B cell (primary cell): Measurements from ENCODE around the gene LSM10. TPM values are rescaled to one million over a fixed set of nuclear protein-coding genes. Genes with fewer than 3 reads are reported as not detected.

ENCODE experiments used
- ATAC-seq: fragments of 200-7000 bp; cut with Tn5 transposase; one replicate; pipeline ENCODE4 v1.10.0; 2021; ENCODE audit warnings: low read depth, mild to moderate bottlenecking, moderate number of reproducible peaks, moderate library complexity
- CTCF ChIA-PET: fragments of 350-600 bp; sonication (Branson Sonifier 250); formaldehyde crosslinking; loops from one replicate; lab custom pipeline; 2021; ENCODE audit warnings: antibody characterized with exemption, inconsistent platforms; lab: Charles Lee
- POLR2A ChIA-PET: fragments of 350-600 bp; sonication (Branson Sonifier 250); formaldehyde crosslinking; loops from one replicate; lab custom pipeline; 2021; ENCODE audit warnings: antibody characterized with exemption; lab: Charles Lee
- DNase-seq: peaks from one replicate; pipeline ENCODE4 v3.0.0; 2013
- H2AFZ ChIP-seq: 2 replicates; pipeline ENCODE4 v1.6.1; 2012; ENCODE audit warnings: mild to moderate bottlenecking, low read depth, low read length; ENCODE audit not compliant: insufficient read depth, poor library complexity, severe bottlenecking
- H3K27ac ChIP-seq, 2 donors: 1 replicate in 1 of 2; 2 replicates in 1 of 2; pipeline ENCODE4 v1.5.1; 2012 to 2013; ENCODE audit warnings: low read length in 2 of 2, mild to moderate bottlenecking in 2 of 2, moderate library complexity in 1 of 2
- H3K27me3 ChIP-seq, 4 experiments: fragments of 200-600 bp in 1 of 4; sonication (generic) in 1 of 4; replicated peaks in 1 of 4; 1 replicate in 2 of 4; 2 replicates in 2 of 4; pipeline versions ENCODE4 v1.6.1 to v1.7.0; 2013 to 2016; ENCODE audit warnings: low read length in 3 of 4, mild to moderate bottlenecking in 2 of 4, mixed read lengths in 1 of 4, moderate library complexity in 1 of 4; ENCODE audit not compliant: insufficient read depth in 4 of 4, control insufficient read depth in 3 of 4; ENCODE audit errors: control extremely low read depth in 1 of 4
- H3K36me3 ChIP-seq, 2 experiments: replicated peaks in 1 of 2; 1 replicate in 1 of 2; 2 replicates in 1 of 2; pipeline versions ENCODE4 v1.6.1 to v1.7.1; 2013; ENCODE audit warnings: low read length in 1 of 2; ENCODE audit not compliant: insufficient read depth in 2 of 2, control insufficient read depth in 1 of 2; ENCODE audit errors: control extremely low read depth in 1 of 2, extremely low read depth in 1 of 2
- H3K4me1 ChIP-seq, 2 donors: fragments of 200-600 bp in 1 of 2; sonication (generic) in 1 of 2; 1 replicate in 1 of 2; 2 replicates in 1 of 2; pipeline versions ENCODE4 v1.5.1 to v1.6.1; 2013 to 2017; ENCODE audit warnings: low read length in 2 of 2; ENCODE audit not compliant: control insufficient read depth in 2 of 2, insufficient read depth in 2 of 2
- H3K4me2 ChIP-seq: replicated peaks from 2 replicates; pipeline ENCODE3; 2012; ENCODE audit warnings: mild to moderate bottlenecking, low read depth, low read length; ENCODE audit not compliant: poor library complexity, severe bottlenecking
- H3K4me3 ChIP-seq, 5 experiments: fragments of 200-600 bp in 1 of 5; sonication (generic) in 1 of 5; 1 replicate in 3 of 5; 2 replicates in 2 of 5; pipeline versions ENCODE4 v1.5.1 to v1.7.0; 2011 to 2016; ENCODE audit warnings: low read length in 4 of 5, mild to moderate bottlenecking in 4 of 5, low read depth in 2 of 5, control low read depth in 1 of 5, moderate library complexity in 1 of 5; ENCODE audit not compliant: insufficient read depth in 1 of 5; ENCODE audit errors: control extremely low read depth in 1 of 5, extremely low read depth in 1 of 5
- H3K79me2 ChIP-seq: fragments of 200-600 bp; sonication (generic); one replicate; pipeline ENCODE4 v1.6.0; 2016; ENCODE audit warnings: low read length; ENCODE audit not compliant: control insufficient read depth, insufficient read depth
- H3K9ac ChIP-seq: fragments of 200-600 bp; sonication (generic); 2 replicates; pipeline ENCODE4 v1.6.1; 2017; ENCODE audit warnings: mild to moderate bottlenecking, low read length, moderate library complexity
- H3K9me3 ChIP-seq, 3 donors: one replicate each; pipeline versions ENCODE4 v1.6.1 to v1.7.1; 2013; ENCODE audit warnings: low read length in 2 of 3; ENCODE audit not compliant: control insufficient read depth in 2 of 3, insufficient read depth in 1 of 3; ENCODE audit errors: control extremely low read depth in 1 of 3
- H4K20me1 ChIP-seq: 2 replicates; pipeline ENCODE4 v1.6.0; 2012; ENCODE audit warnings: mild to moderate bottlenecking, low read length; ENCODE audit not compliant: insufficient read depth, control insufficient read depth, poor library complexity, severe bottlenecking
- H3K27ac Mint-ChIP-seq: one replicate; pipeline ENCODE4 v1.8.0; 2021; ENCODE audit warnings: mixed read lengths
- H3K27me3 Mint-ChIP-seq: one replicate; pipeline ENCODE4 v1.8.0; 2021; ENCODE audit warnings: mixed read lengths
- H3K4me1 Mint-ChIP-seq: one replicate; pipeline ENCODE4 v1.8.0; 2021; ENCODE audit warnings: mixed read lengths
- H3K4me3 Mint-ChIP-seq: one replicate; pipeline ENCODE4 v1.8.0; 2021; ENCODE audit warnings: mixed read lengths
- H3K9me3 Mint-ChIP-seq: one replicate; pipeline ENCODE4 v1.8.0; 2022; ENCODE audit warnings: mixed read lengths; ENCODE audit not compliant: insufficient read depth
- EZH2 ChIP-seq: IDR thresholded peaks from 2 replicates; pipeline ENCODE4 v1.6.1; 2012; ENCODE audit warnings: borderline replicate concordance, low read depth, mild to moderate bottlenecking, moderate library complexity, low read length; ENCODE audit not compliant: insufficient read depth, poor library complexity, severe bottlenecking
- WGBS: methylation state at CpG from one replicate; pipeline ENCODE4 v1.1.5; 2013; ENCODE audit warnings: missing lambda C conversion rate; ENCODE audit not compliant: insufficient coverage; 5-methylcytosine and 5-hydroxymethylcytosine counted together
- intact Hi-C: fragments of 100-400 bp; cut with micrococcal nuclease; formaldehyde crosslinking; loops from one replicate; pipeline ENCODE4 v1.10.0; 2022
- polyA plus RNA-seq: library from polyadenylated mRNA; depleted of rRNA; stranded (reverse); fragments of >200 nt; gene quantifications from 2 replicates; pipeline ENCODE4 v1.2.3, GENCODE V29; 2012
- total RNA-seq, 2 donors: library from RNA; stranded (reverse); fragments of 120-200 nt in 1 of 2; gene quantifications; 1 replicate in 1 of 2; 2 replicates in 1 of 2; pipeline versions ENCODE4 v1.2.3 to v1.2.4, GENCODE V29; 2013 to 2022
- TF ChIP-seq, protein P1 (sequence below): fragments of 200-600 bp; IDR thresholded peaks from one replicate; pipeline ENCODE4 v1.8.0; 2022; ENCODE audit warnings: antibody characterized with exemption, mild to moderate bottlenecking

The LSM10 gene
- total and polyA plus RNA-seq, 2 donors (not counting 1 experiment from before 2014, with no cell fraction given): 73.5 to 136 TPM

GRCh38 chr1:36369061-36369861 lies 28.4 kb downstream of the LSM10 start:
- Mint-ChIP-seq H3K4me1 (peaks cover 76% of the 10 kb centered on the region), H3K9me3 (no peaks in the 10 kb centered on the region), H3K27me3 (no peaks in the 10 kb centered on the region), H3K27ac (peak overlapping the region; percentile 83), H3K4me3 (peak overlapping the region; percentile 16)
- no peak overlapping the region for H2AFZ ChIP-seq
- ATAC-seq (peak; percentile 63), DNase-seq (peak; percentile 89)
- intact Hi-C loops: loop anchor here (1.0 to 5.0 kb wide), 5 partner anchors 26 to 62 kb away; partner anchors contain the start of genes EVA1B, LSM10 and SH3D21
- POLR2A ChIA-PET: interaction anchor here (1.0 to 1.1 kb wide), 2 partner anchors 21 to 145 kb away, joined by 3 to 4 read pairs; partner anchors contain the start of gene THRAP3
- H3K27me3 ChIP-seq: no peaks in the 10 kb centered on the region
- TF ChIP-seq, protein P1, sequence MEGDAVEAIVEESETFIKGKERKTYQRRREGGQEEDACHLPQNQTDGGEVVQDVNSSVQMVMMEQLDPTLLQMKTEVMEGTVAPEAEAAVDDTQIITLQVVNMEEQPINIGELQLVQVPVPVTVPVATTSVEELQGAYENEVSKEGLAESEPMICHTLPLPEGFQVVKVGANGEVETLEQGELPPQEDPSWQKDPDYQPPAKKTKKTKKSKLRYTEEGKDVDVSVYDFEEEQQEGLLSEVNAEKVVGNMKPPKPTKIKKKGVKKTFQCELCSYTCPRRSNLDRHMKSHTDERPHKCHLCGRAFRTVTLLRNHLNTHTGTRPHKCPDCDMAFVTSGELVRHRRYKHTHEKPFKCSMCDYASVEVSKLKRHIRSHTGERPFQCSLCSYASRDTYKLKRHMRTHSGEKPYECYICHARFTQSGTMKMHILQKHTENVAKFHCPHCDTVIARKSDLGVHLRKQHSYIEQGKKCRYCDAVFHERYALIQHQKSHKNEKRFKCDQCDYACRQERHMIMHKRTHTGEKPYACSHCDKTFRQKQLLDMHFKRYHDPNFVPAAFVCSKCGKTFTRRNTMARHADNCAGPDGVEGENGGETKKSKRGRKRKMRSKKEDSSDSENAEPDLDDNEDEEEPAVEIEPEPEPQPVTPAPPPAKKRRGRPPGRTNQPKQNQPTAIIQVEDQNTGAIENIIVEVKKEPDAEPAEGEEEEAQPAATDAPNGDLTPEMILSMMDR: peak; percentile 88
- TF ChIP-seq EZH2: no peak
- peaks cover 29% of the 10 kb centered on the region for H4K20me1 ChIP-seq
- H3K9ac ChIP-seq: no peak overlapping the region
- H3K79me2 ChIP-seq: peaks cover 95% of the 10 kb centered on the region
- H3K36me3 ChIP-seq: peaks cover 0 to 41% of the 10 kb centered on the region in 2 experiments
- peak overlapping the region; percentile 17 for H3K4me2 ChIP-seq
- CTCF ChIA-PET: interaction anchor here (0.6 to 6.7 kb wide), 22 partner anchors 8 to 220 kb away, joined by 3 to 52 read pairs (median 6); partner anchors contain the start of genes LSM10, SH3D21 and TRAPPC3
- WGBS: 55% methylated on average over 7 of the region's 7 CpGs
- H3K9me3 ChIP-seq: no peaks in the 10 kb centered on the region
- H3K4me1 ChIP-seq: peaks cover 66 to 84% of the 10 kb centered on the region in 2 donors
- H3K27ac ChIP-seq: no peak overlapping the region
- no peak overlapping the region for H3K4me3 ChIP-seq

DNA sequence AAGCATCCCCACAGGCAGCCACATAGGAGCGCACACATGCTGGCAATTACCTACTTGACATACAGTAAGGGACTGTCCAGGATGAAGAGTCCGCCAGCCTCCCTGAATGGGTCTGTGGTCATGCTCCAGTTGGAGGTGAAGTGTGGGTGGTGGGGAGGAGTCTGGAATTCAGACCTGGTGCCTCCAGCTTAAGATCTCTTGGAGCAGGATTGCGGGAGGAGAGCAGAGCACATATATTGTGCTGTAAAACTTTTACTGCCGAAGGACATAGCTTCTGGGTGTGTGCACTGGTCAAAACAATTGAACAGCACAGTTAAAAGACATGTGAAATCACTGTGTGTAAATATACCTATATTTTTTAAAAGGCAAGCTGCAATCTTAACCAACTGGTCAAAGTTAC lies 29.9 kb downstream of the LSM10 start:
- intact Hi-C loops: loop anchor here (2.0 to 5.0 kb wide), 3 partner anchors 25 to 60 kb away; partner anchors contain the start of genes EVA1B and SH3D21

More for the DNA sequence above, 29.9 kb downstream of the LSM10 start:
- Histone ChIP-seq H3K9me3 (no peaks in the 10 kb centered on the region), H3K79me2 (peaks cover 93% of the 10 kb centered on the region), H3K27me3 (no peaks in the 10 kb centered on the region), H3K4me3 (no peak overlapping the region), H3K4me1 (peaks cover 52 to 69% of the 10 kb centered on the region in 2 donors), H3K27ac (peak overlapping the region in 1 of 2 donors; percentile 71), H3K4me2 (no peak overlapping the region), H3K9ac (no peak overlapping the region), H4K20me1 (peaks cover 31% of the 10 kb centered on the region), H3K36me3 (peaks cover 0 to 36% of the 10 kb centered on the region in 2 experiments), H2AFZ (no peak overlapping the region)
- H3K9me3 Mint-ChIP-seq: no peaks in the 10 kb centered on the region
- peak overlapping the region; percentile 50 for H3K27ac Mint-ChIP-seq
- 100% methylated on average over 3 of the region's 4 CpGs for WGBS
- H3K4me3 Mint-ChIP-seq: no peak overlapping the region
- peaks cover 62% of the 10 kb centered on the region for H3K4me1 Mint-ChIP-seq
- CTCF ChIA-PET: interaction anchor here (0.9 to 6.7 kb wide), 18 partner anchors 8 to 218 kb away, joined by 3 to 52 read pairs (median 7); partner anchors contain the start of genes EVA1B, LSM10, SH3D21 and TRAPPC3
- no peak for DNase-seq
- ATAC-seq: no peak
- TF ChIP-seq EZH2: no peak
- TF ChIP-seq, protein P1: no peak
- H3K27me3 Mint-ChIP-seq: no peaks in the 10 kb centered on the region
- POLR2A ChIA-PET: interaction anchor here (0.7 kb wide), 1 partner anchor 22 kb away, joined by 3 read pairs; no protein-coding TSS in a partner anchor
